ENCODE results near the gene MIB1.

The MIB1 gene

GRCh38 chr18:21809725-21810124, 69.1 kb downstream of the MIB1 start:
- no peak for DNase-seq (ENCODE audit: low read depth, low spot score)
- H3K27me3 ChIP-seq (ENCODE audit: control insufficient read depth, insufficient read depth, low read length) = no peaks in the 10 kb centered on the region
- no peak overlapping the region for H3K4me3 ChIP-seq (ENCODE audit: low read length)
- H3K9me3 ChIP-seq (ENCODE audit: control insufficient read depth, insufficient read depth, low read length) = no peaks in the 10 kb centered on the region
- no peaks in the 10 kb centered on the region for H3K4me1 ChIP-seq (ENCODE audit: control insufficient read depth, insufficient read depth, low read length)
- H3K36me3 ChIP-seq (ENCODE audit: control insufficient read depth, insufficient read depth, low read length) = no peaks in the 10 kb centered on the region
- no CpG with 5 or more reads among the region's 2 CpGs for WGBS (ENCODE audit: insufficient coverage, insufficient read length)
- no peak overlapping the region for H3K27ac ChIP-seq (ENCODE audit: low read length)

GRCh38 chr18:21815101-21815500, 74.5 kb downstream of the MIB1 start:
- no peak for DNase-seq (ENCODE audit: low read depth, low spot score)
- Histone ChIP-seq H3K27me3 (ENCODE audit: control insufficient read depth, insufficient read depth, low read length) (no peaks in the 10 kb centered on the region), H3K36me3 (ENCODE audit: control insufficient read depth, insufficient read depth, low read length) (no peaks in the 10 kb centered on the region; the same call in 1 of the 2 replicates), H3K27ac (ENCODE audit: low read length) (no peak overlapping the region), H3K9me3 (ENCODE audit: control insufficient read depth, insufficient read depth, low read length) (no peaks in the 10 kb centered on the region), H3K4me3 (ENCODE audit: low read length) (no peak overlapping the region), H3K4me1 (ENCODE audit: control insufficient read depth, insufficient read depth, low read length) (no peaks in the 10 kb centered on the region)
- no CpG with 5 or more reads among the region's 2 CpGs for WGBS (ENCODE audit: insufficient coverage, insufficient read length)

GRCh38 chr18:21820033-21820810, 79.6 kb downstream of the MIB1 start:
- H3K4me3 ChIP-seq (ENCODE audit: low read length) = no peak overlapping the region
- no peaks in the 10 kb centered on the region for H3K9me3 ChIP-seq (ENCODE audit: control insufficient read depth, insufficient read depth, low read length)
- H3K36me3 ChIP-seq (ENCODE audit: control insufficient read depth, insufficient read depth, low read length) = no peaks in the 10 kb centered on the region; the same call in 1 of the 2 replicates
- DNase-seq (ENCODE audit: low read depth, low spot score) = no peak
- no peaks in the 10 kb centered on the region for H3K27me3 ChIP-seq (ENCODE audit: control insufficient read depth, insufficient read depth, low read length)
- no CpG with 5 or more reads among the region's 2 CpGs for WGBS (ENCODE audit: insufficient coverage, insufficient read length)
- H3K4me1 ChIP-seq (ENCODE audit: control insufficient read depth, insufficient read depth, low read length) = no peaks in the 10 kb centered on the region
- H3K27ac ChIP-seq (ENCODE audit: low read length) = no peak overlapping the region

- H3K4me3 ChIP-seq (ENCODE audit: low read length) = no peak overlapping the region
- no peak for DNase-seq (ENCODE audit: low read depth, low spot score)
- H3K4me1 ChIP-seq (ENCODE audit: control insufficient read depth, insufficient read depth, low read length) = no peaks in the 10 kb centered on the region; the same call in 1 of the 2 replicates
- no peaks in the 10 kb centered on the region for H3K36me3 ChIP-seq (ENCODE audit: control insufficient read depth, insufficient read depth, low read length)
- no CpG with 5 or more reads among the region's 1 CpG for WGBS (ENCODE audit: insufficient coverage, insufficient read length)
- no peak overlapping the region for H3K27ac ChIP-seq (ENCODE audit: low read length)
- no peaks in the 10 kb centered on the region for H3K27me3 ChIP-seq (ENCODE audit: control insufficient read depth, insufficient read depth, low read length)
- no peaks in the 10 kb centered on the region for H3K9me3 ChIP-seq (ENCODE audit: control insufficient read depth, insufficient read depth, low read length)
These were observed 80.2 kb downstream of the MIB1 start for GRCh38 chr18:21820811-21821143.

- Histone ChIP-seq H3K27me3 (ENCODE audit: control insufficient read depth, insufficient read depth, low read length) (no peaks in the 10 kb centered on the region), H3K4me1 (ENCODE audit: control insufficient read depth, insufficient read depth, low read length) (no peaks in the 10 kb centered on the region; the same call in 1 of the 2 replicates), H3K9me3 (ENCODE audit: control insufficient read depth, insufficient read depth, low read length) (no peaks in the 10 kb centered on the region), H3K27ac (ENCODE audit: low read length) (no peak overlapping the region), H3K36me3 (ENCODE audit: control insufficient read depth, insufficient read depth, low read length) (no peaks in the 10 kb centered on the region), H3K4me3 (ENCODE audit: low read length) (no peak overlapping the region)
- no peak for DNase-seq (ENCODE audit: low read depth, low spot score)
- 100% methylated on average over 2 of the region's 3 CpGs for WGBS (ENCODE audit: insufficient coverage, insufficient read length)
These were observed 83.3 kb downstream of the MIB1 start for GRCh38 chr18:21823848-21824247.

- Histone ChIP-seq H3K4me1 (ENCODE audit: control insufficient read depth, insufficient read depth, low read length) (no peaks in the 10 kb centered on the region; the same call in 1 of the 2 replicates), H3K27ac (ENCODE audit: low read length) (no peak overlapping the region), H3K36me3 (ENCODE audit: control insufficient read depth, insufficient read depth, low read length) (no peaks in the 10 kb centered on the region), H3K4me3 (ENCODE audit: low read length) (no peak overlapping the region), H3K9me3 (ENCODE audit: control insufficient read depth, insufficient read depth, low read length) (no peaks in the 10 kb centered on the region), H3K27me3 (ENCODE audit: control insufficient read depth, insufficient read depth, low read length) (no peaks in the 10 kb centered on the region)
- no CpG with 5 or more reads among the region's 3 CpGs for WGBS (ENCODE audit: insufficient coverage, insufficient read length)
- DNase-seq (ENCODE audit: low read depth, low spot score) = no peak
These were observed 85.6 kb downstream of the MIB1 start for GRCh38 chr18:21826196-21826595.

GRCh38 chr18:21826641-21827302, 86.2 kb downstream of the MIB1 start:
- WGBS (ENCODE audit: insufficient coverage, insufficient read length) = no CpG with 5 or more reads among the region's 4 CpGs
- H3K4me1 ChIP-seq (ENCODE audit: control insufficient read depth, insufficient read depth, low read length) = no peaks in the 10 kb centered on the region; the same call in 1 of the 2 replicates
- no peaks in the 10 kb centered on the region for H3K27me3 ChIP-seq (ENCODE audit: control insufficient read depth, insufficient read depth, low read length)
- no peaks in the 10 kb centered on the region for H3K36me3 ChIP-seq (ENCODE audit: control insufficient read depth, insufficient read depth, low read length)
- no peaks in the 10 kb centered on the region for H3K9me3 ChIP-seq (ENCODE audit: control insufficient read depth, insufficient read depth, low read length)
- H3K27ac ChIP-seq (ENCODE audit: low read length) = no peak overlapping the region
- H3K4me3 ChIP-seq (ENCODE audit: low read length) = no peak overlapping the region
- no peak for DNase-seq (ENCODE audit: low read depth, low spot score)

- no peak for DNase-seq (ENCODE audit: low read depth, low spot score)
- H3K27ac ChIP-seq (ENCODE audit: low read length) = no peak overlapping the region
- H3K36me3 ChIP-seq (ENCODE audit: control insufficient read depth, insufficient read depth, low read length) = no peaks in the 10 kb centered on the region
- H3K4me3 ChIP-seq (ENCODE audit: low read length) = no peak overlapping the region
- 100% methylated on average over 1 of the region's 3 CpGs for WGBS (ENCODE audit: insufficient coverage, insufficient read length)
- no peaks in the 10 kb centered on the region for H3K9me3 ChIP-seq (ENCODE audit: control insufficient read depth, insufficient read depth, low read length)
- no peaks in the 10 kb centered on the region for H3K27me3 ChIP-seq (ENCODE audit: control insufficient read depth, insufficient read depth, low read length)
- no peaks in the 10 kb centered on the region; the same call in 1 of the 2 replicates for H3K4me1 ChIP-seq (ENCODE audit: control insufficient read depth, insufficient read depth, low read length)
These were observed 89.9 kb downstream of the MIB1 start for GRCh38 chr18:21830532-21830931.

- no peaks in the 10 kb centered on the region for H3K4me1 ChIP-seq (ENCODE audit: control insufficient read depth, insufficient read depth, low read length)
- H3K36me3 ChIP-seq (ENCODE audit: control insufficient read depth, insufficient read depth, low read length) = no peaks in the 10 kb centered on the region
- H3K27ac ChIP-seq (ENCODE audit: low read length) = no peak overlapping the region
- H3K4me3 ChIP-seq (ENCODE audit: low read length) = no peak overlapping the region
- DNase-seq (ENCODE audit: low read depth, low spot score) = no peak
- WGBS (ENCODE audit: insufficient coverage, insufficient read length) = no CpG with 5 or more reads among the region's 5 CpGs
- no peaks in the 10 kb centered on the region for H3K9me3 ChIP-seq (ENCODE audit: control insufficient read depth, insufficient read depth, low read length)
- H3K27me3 ChIP-seq (ENCODE audit: control insufficient read depth, insufficient read depth, low read length) = no peaks in the 10 kb centered on the region
These were observed 90.8 kb downstream of the MIB1 start for GRCh38 chr18:21831413-21831831.

GRCh38 chr18:21833604-21834298, 93.2 kb downstream of the MIB1 start:
- no peaks in the 10 kb centered on the region for H3K36me3 ChIP-seq (ENCODE audit: control insufficient read depth, insufficient read depth, low read length)
- no peaks in the 10 kb centered on the region for H3K4me1 ChIP-seq (ENCODE audit: control insufficient read depth, insufficient read depth, low read length)
- H3K4me3 ChIP-seq (ENCODE audit: low read length) = no peak overlapping the region
- H3K27ac ChIP-seq (ENCODE audit: low read length) = no peak overlapping the region
- H3K9me3 ChIP-seq (ENCODE audit: control insufficient read depth, insufficient read depth, low read length) = no peaks in the 10 kb centered on the region
- DNase-seq (ENCODE audit: low read depth, low spot score) = no peak
- H3K27me3 ChIP-seq (ENCODE audit: control insufficient read depth, insufficient read depth, low read length) = no peaks in the 10 kb centered on the region
- no CpG with 5 or more reads among the region's 4 CpGs for WGBS (ENCODE audit: insufficient coverage, insufficient read length)
